GM12891 (cell line): ENCODE measurements around the gene TSC22D3.

Experiments used
- PAX5 ChIP-seq: IDR thresholded peaks from 2 replicates; pipeline ENCODE4 v1.6.1; 2011; ENCODE audit warnings: low read length, moderate library complexity, mild to moderate bottlenecking; ENCODE audit not compliant: insufficient read depth, severe bottlenecking
- POLR2AphosphoS5 ChIP-seq: IDR thresholded peaks from 2 replicates; pipeline ENCODE4 v1.6.1; 2011; ENCODE audit warnings: low read depth, low read length, control low read depth

GRCh38 chrX:107677501-107677901 lies 98.1 kb downstream of the TSC22D3 start:
- TF ChIP-seq POLR2AphosphoS5 = no peak
- no peak for TF ChIP-seq PAX5
